HEK293 (cell line): ENCODE measurements around the gene CYP27C1.

Source experiments
- CTCF ChIA-PET: fragments of 350-600 bp; formaldehyde crosslinking; extraction: SDS; loops from one replicate; lab custom pipeline; 2021; ENCODE audit warnings: antibody characterized with exemption; lab: Yijun Ruan, JAX
- POLR2A ChIA-PET: fragments of 300-600 bp; formaldehyde crosslinking; extraction: SDS; loops from one replicate; lab custom pipeline; 2020; ENCODE audit warnings: antibody characterized with exemption, inconsistent platforms; lab: Yijun Ruan, JAX
- H3K27ac ChIP-seq: fragments of 200-500 bp; sonication (Bioruptor generic); 2 replicates; pipeline ENCODE4 v1.5.1; 2014; ENCODE audit warnings: low read depth, low read length, control low read depth, inconsistent platforms; ENCODE audit errors: extremely low read depth
- H3K36me3 ChIP-seq, 2 experiments: fragments of 200-500 bp in 1 of 2; sonication (Bioruptor generic) in 1 of 2; 1 replicate in 1 of 2; 2 replicates in 1 of 2; pipeline ENCODE4 v1.5.1; 2014 to 2017; ENCODE audit warnings: inconsistent platforms in 2 of 2, low read length in 2 of 2; ENCODE audit not compliant: control insufficient read depth in 2 of 2, insufficient read depth in 1 of 2
- H3K4me1 ChIP-seq: fragments of 200-500 bp; sonication (Bioruptor generic); 2 replicates; pipeline ENCODE4 v1.5.1; 2014; ENCODE audit warnings: mild to moderate bottlenecking, low read length, inconsistent platforms; ENCODE audit not compliant: control insufficient read depth, insufficient read depth
- H3K4me3 ChIP-seq: 2 replicates; pipeline ENCODE4 v1.5.1; 2011; ENCODE audit warnings: low read depth, mild to moderate bottlenecking, control low read depth, low read length, moderate library complexity
- H3K9me3 ChIP-seq: fragments of 200-500 bp; sonication (Bioruptor generic); 2 replicates; pipeline ENCODE4 v1.5.1; 2014; ENCODE audit warnings: low read depth, low read length, inconsistent platforms; ENCODE audit not compliant: control insufficient read depth, insufficient read depth
- BCL11B ChIP-seq: fragments of 450-650 bp; formaldehyde crosslinking; IDR thresholded peaks from 2 replicates; pipeline ENCODE4 v1.5.1; 2016; ENCODE audit warnings: low read depth, missing biosample characterization, missing genetic modification characterization
- ELK4 ChIP-seq: IDR thresholded peaks from 2 replicates; pipeline ENCODE4 v1.6.1; 2011; ENCODE audit warnings: mild to moderate bottlenecking, low read depth, low read length, borderline replicate concordance
- GLI4 ChIP-seq: fragments of 450-650 bp; formaldehyde crosslinking; IDR thresholded peaks from 2 replicates; pipeline ENCODE4 v1.5.1; 2016; ENCODE audit warnings: missing biosample characterization, missing genetic modification characterization
- HIC1 ChIP-seq: fragments of 450-650 bp; formaldehyde crosslinking; IDR thresholded peaks from 2 replicates; pipeline ENCODE4 v1.5.1; 2016; ENCODE audit warnings: missing biosample characterization, missing genetic modification characterization
- INSM2 ChIP-seq: fragments of 450-650 bp; formaldehyde crosslinking; IDR thresholded peaks from 2 replicates; pipeline ENCODE4 v1.5.1; 2016; ENCODE audit warnings: missing biosample characterization, missing genetic modification characterization
- MEIS1 ChIP-seq: sonication (generic); formaldehyde crosslinking; IDR thresholded peaks from 2 replicates; pipeline ENCODE4 v1.8.1; 2022; ENCODE audit warnings: missing genetic modification reagents, mild to moderate bottlenecking, borderline replicate concordance
- OSR2 ChIP-seq: fragments of 450-650 bp; formaldehyde crosslinking; IDR thresholded peaks from 2 replicates; pipeline ENCODE4 v1.5.1; 2016; ENCODE audit warnings: missing biosample characterization, missing genetic modification characterization
- ZBTB44 ChIP-seq: fragments of 450-650 bp; IDR thresholded peaks from 2 replicates; pipeline ENCODE4 v1.5.1; 2018; ENCODE audit warnings: missing biosample characterization, mild to moderate bottlenecking, missing genetic modification characterization
- ZBTB49 ChIP-seq: fragments of 450-650 bp; formaldehyde crosslinking; IDR thresholded peaks from 2 replicates; pipeline ENCODE4 v1.5.1; 2016; ENCODE audit warnings: missing biosample characterization, missing genetic modification characterization, low read depth
- ZBTB7A ChIP-seq: fragments of 450-650 bp; formaldehyde crosslinking; IDR thresholded peaks from 2 replicates; pipeline ENCODE4 v1.5.1; 2016; ENCODE audit warnings: low read depth, missing biosample characterization, missing genetic modification characterization
- ZFP3 ChIP-seq: fragments of 450-650 bp; formaldehyde crosslinking; IDR thresholded peaks from 2 replicates; pipeline ENCODE4 v1.5.1; 2016; ENCODE audit warnings: low read depth, missing biosample characterization, missing genetic modification characterization
- ZFP41 ChIP-seq: fragments of 450-650 bp; formaldehyde crosslinking; IDR thresholded peaks from 2 replicates; pipeline ENCODE4 v1.5.1; 2016; ENCODE audit warnings: missing biosample characterization, missing genetic modification characterization, borderline replicate concordance
- ZNF121 ChIP-seq: fragments of 450-650 bp; formaldehyde crosslinking; IDR thresholded peaks from 2 replicates; pipeline ENCODE4 v1.5.1; 2016; ENCODE audit warnings: missing biosample characterization, missing genetic modification characterization
- ZNF175 ChIP-seq: fragments of 450-650 bp; formaldehyde crosslinking; IDR thresholded peaks from 2 replicates; pipeline ENCODE4 v1.5.1; 2016; ENCODE audit warnings: missing biosample characterization, missing genetic modification characterization
- ZNF18 ChIP-seq: fragments of 450-650 bp; formaldehyde crosslinking; IDR thresholded peaks from 2 replicates; pipeline ENCODE4 v1.5.1; 2016; ENCODE audit warnings: missing biosample characterization, missing genetic modification characterization
- ZNF24 ChIP-seq: fragments of 450-650 bp; formaldehyde crosslinking; IDR thresholded peaks from 2 replicates; pipeline ENCODE4 v1.5.1; 2016; ENCODE audit warnings: missing biosample characterization, missing genetic modification characterization
- ZNF394 ChIP-seq: fragments of 450-650 bp; formaldehyde crosslinking; IDR thresholded peaks from 2 replicates; pipeline ENCODE4 v1.5.1; 2016; ENCODE audit warnings: missing biosample characterization, missing genetic modification characterization, mild to moderate bottlenecking, moderate library complexity, borderline replicate concordance
- ZNF404 ChIP-seq: fragments of 450-650 bp; formaldehyde crosslinking; IDR thresholded peaks from 2 replicates; pipeline ENCODE4 v1.5.1; 2017; ENCODE audit warnings: missing biosample characterization, missing genetic modification characterization
- ZNF433 ChIP-seq: fragments of 450-650 bp; formaldehyde crosslinking; IDR thresholded peaks from 2 replicates; pipeline ENCODE4 v1.5.1; 2016; ENCODE audit warnings: missing biosample characterization, missing genetic modification characterization, low read depth
- ZNF48 ChIP-seq: fragments of 450-650 bp; formaldehyde crosslinking; IDR thresholded peaks from 2 replicates; pipeline ENCODE4 v1.5.1; 2016; ENCODE audit warnings: missing biosample characterization, missing genetic modification characterization
- ZNF558 ChIP-seq: fragments of 450-650 bp; formaldehyde crosslinking; IDR thresholded peaks from 2 replicates; pipeline ENCODE4 v1.5.1; 2016; ENCODE audit warnings: missing biosample characterization, missing genetic modification characterization
- TF ChIP-seq, protein P1 (sequence below): fragments of 450-650 bp; formaldehyde crosslinking; IDR thresholded peaks from 2 replicates; pipeline ENCODE4 v1.5.1; 2016; ENCODE audit warnings: missing biosample characterization, missing genetic modification characterization
- TF ChIP-seq, protein P2 (sequence below): fragments of 450-650 bp; formaldehyde crosslinking; IDR thresholded peaks from 2 replicates; pipeline ENCODE4 v1.5.1; 2016; ENCODE audit warnings: missing biosample characterization, missing genetic modification characterization

Gene CYP27C1

DNA sequence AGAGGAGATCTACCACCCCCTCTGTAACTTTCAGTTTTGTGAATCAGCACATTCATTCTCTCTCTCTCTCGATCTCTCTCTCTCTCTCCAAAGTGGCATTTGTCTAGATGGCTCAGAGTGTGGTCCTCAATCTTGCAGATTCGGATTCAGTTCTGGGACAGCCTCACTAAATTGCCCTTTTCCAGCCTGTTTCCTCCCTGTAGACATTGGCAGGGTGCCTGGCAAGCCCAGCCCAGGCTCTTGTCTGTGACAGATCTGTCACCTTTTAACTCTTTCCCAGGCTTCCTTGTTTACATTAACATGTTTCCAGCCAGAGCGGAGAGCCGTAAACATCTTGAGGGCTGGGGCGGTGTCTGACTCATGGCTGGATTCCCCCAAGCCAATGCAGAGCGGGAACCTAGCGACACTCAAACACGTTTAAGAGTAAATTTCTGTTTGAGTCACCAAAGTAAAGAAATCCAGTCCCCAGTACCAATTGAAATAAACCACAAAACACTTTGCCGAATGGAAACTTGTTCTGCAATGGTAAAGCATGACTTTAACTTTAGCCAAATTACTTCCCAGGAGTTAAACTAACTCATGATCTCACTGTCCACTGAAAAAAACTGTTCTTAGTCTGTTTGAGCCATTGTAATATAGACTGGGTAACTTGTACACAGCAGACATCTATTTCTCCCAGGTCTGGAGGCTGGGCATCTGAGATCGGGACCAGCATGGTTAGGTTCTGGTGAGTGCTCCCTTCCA lies 6.6 kb upstream of the CYP27C1 start:
- ChIA-PET CTCF (interaction anchor here (0.6 to 1.6 kb wide), 2 partner anchors 10 to 602 kb away, joined by 3 to 4 read pairs; no protein-coding TSS in a partner anchor), POLR2A (no interaction called here)
- no peaks in the 10 kb centered on the region for H3K36me3 ChIP-seq
- peaks cover 24% of the 10 kb centered on the region for H3K4me1 ChIP-seq
- no peak overlapping the region for H3K4me3 ChIP-seq
- H3K9me3 ChIP-seq, result no peaks in the 10 kb centered on the region
- H3K27ac ChIP-seq, result peak overlapping the region; percentile 66
- TF ChIP-seq, protein P1, sequence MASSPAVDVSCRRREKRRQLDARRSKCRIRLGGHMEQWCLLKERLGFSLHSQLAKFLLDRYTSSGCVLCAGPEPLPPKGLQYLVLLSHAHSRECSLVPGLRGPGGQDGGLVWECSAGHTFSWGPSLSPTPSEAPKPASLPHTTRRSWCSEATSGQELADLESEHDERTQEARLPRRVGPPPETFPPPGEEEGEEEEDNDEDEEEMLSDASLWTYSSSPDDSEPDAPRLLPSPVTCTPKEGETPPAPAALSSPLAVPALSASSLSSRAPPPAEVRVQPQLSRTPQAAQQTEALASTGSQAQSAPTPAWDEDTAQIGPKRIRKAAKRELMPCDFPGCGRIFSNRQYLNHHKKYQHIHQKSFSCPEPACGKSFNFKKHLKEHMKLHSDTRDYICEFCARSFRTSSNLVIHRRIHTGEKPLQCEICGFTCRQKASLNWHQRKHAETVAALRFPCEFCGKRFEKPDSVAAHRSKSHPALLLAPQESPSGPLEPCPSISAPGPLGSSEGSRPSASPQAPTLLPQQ (tag by site-specific recombination), result peak; percentile 74; the same call in 1 of the 2 replicates
- no peak for TF ChIP-seq BCL11B (tag by site-specific recombination)
- TF ChIP-seq ZFP3 (tag by site-specific recombination), result no peak
- TF ChIP-seq GLI4, result no peak
- TF ChIP-seq ZFP41 (tag by site-specific recombination), result no peak
- no peak for TF ChIP-seq ZNF404 (tag by site-specific recombination)
- TF ChIP-seq ZNF24, result peak; percentile 81
- TF ChIP-seq ZBTB7A (tag by site-specific recombination), result no peak
- TF ChIP-seq ZBTB49 (tag by site-specific recombination), result no peak
- TF ChIP-seq ZNF121, result no peak
- no peak for TF ChIP-seq ZNF48 (tag by site-specific recombination)
- no peak for TF ChIP-seq ZNF18
- no peak; the same call in 1 of the 2 replicates for TF ChIP-seq ZNF394 (tag by site-specific recombination)
- TF ChIP-seq HIC1 (tag by site-specific recombination), result no peak
- TF ChIP-seq INSM2 (tag by site-specific recombination), result peak; percentile 93
- TF ChIP-seq ZNF175 (tag by site-specific recombination), result no peak
- TF ChIP-seq MEIS1 (CRISPR knock-in tag), result no peak
- TF ChIP-seq ZNF433 (tag by site-specific recombination), result no peak
- peak; percentile 33; the same call in 1 of the 2 replicates for TF ChIP-seq ZBTB44 (tag by site-specific recombination)
- TF ChIP-seq, protein P2, sequence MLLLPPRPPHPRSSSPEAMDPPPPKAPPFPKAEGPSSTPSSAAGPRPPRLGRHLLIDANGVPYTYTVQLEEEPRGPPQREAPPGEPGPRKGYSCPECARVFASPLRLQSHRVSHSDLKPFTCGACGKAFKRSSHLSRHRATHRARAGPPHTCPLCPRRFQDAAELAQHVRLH (tag by site-specific recombination), result no peak
- TF ChIP-seq OSR2 (tag by site-specific recombination), result peak; percentile 83
- TF ChIP-seq ZNF558 (tag by site-specific recombination), result peak; percentile 51; the same call in 1 of the 2 replicates
- TF ChIP-seq ELK4, result no peak
